SK-N-SH (cell line): Measurements from ENCODE around the gene TFF3. TPM values are rescaled to one million over a fixed set of nuclear protein-coding genes. Genes with fewer than 3 reads are reported as not detected.

ENCODE experiments used
- CTCF ChIA-PET: fragments of 300-600, 350-600 bp; formaldehyde crosslinking; extraction: SDS; loops from one replicate; lab custom pipeline; 2021; lab: Yijun Ruan, JAX
- POLR2A ChIA-PET: fragments of 350-600 bp; sonication (Branson Sonifier 250); formaldehyde crosslinking; extraction: SDS; loops from one replicate; lab custom pipeline; 2020; ENCODE audit warnings: antibody characterized with exemption, inconsistent platforms; lab: Yijun Ruan, JAX
- DNase-seq: peaks from one replicate; pipeline ENCODE4 v3.0.0; 2012
- H2AFZ ChIP-seq: fragments of 200-600 bp; sonication (generic); 2 replicates; pipeline ENCODE4 v1.8.1; 2016; ENCODE audit warnings: antibody characterized with exemption, mild to moderate bottlenecking, low read depth
- H3F3A ChIP-seq: fragments of 200-600 bp; sonication (generic); replicated peaks from 2 replicates; pipeline ENCODE3; 2016; ENCODE audit warnings: antibody characterized with exemption, mild to moderate bottlenecking; ENCODE audit not compliant: insufficient read depth
- H3K27ac ChIP-seq, 2 experiments: fragments of 200-500 bp in 1 of 2; fragments of 200-600 bp in 1 of 2; sonication (Bioruptor generic) in 1 of 2; sonication (generic), shearing (Covaris generic) in 1 of 2; 2 replicates each; pipeline versions ENCODE4 v1.5.1 to v1.6.1; 2014 to 2016; ENCODE audit warnings: low read depth in 2 of 2, inconsistent platforms in 1 of 2, low read length in 1 of 2, mild to moderate bottlenecking in 1 of 2, mixed read lengths in 1 of 2
- H3K27me3 ChIP-seq: fragments of 200-600 bp; sonication (generic), shearing (Covaris generic); 2 replicates; pipeline ENCODE4 v1.6.1; 2016; ENCODE audit warnings: mixed run types; ENCODE audit not compliant: insufficient read depth
- H3K36me3 ChIP-seq, 2 experiments: fragments of 200-500 bp in 1 of 2; fragments of 200-600 bp in 1 of 2; sonication (Bioruptor generic) in 1 of 2; sonication (generic) in 1 of 2; replicated peaks in 1 of 2; 2 replicates each; pipeline versions ENCODE3 to v1.5.1; 2014 to 2016; ENCODE audit warnings: low read length in 1 of 2, mild to moderate bottlenecking in 1 of 2; ENCODE audit not compliant: insufficient read depth in 2 of 2, control insufficient read depth in 1 of 2
- H3K4me1 ChIP-seq, 2 experiments: fragments of 200-500 bp in 1 of 2; fragments of 200-600 bp in 1 of 2; sonication (Bioruptor generic) in 1 of 2; sonication (generic), shearing (Covaris generic) in 1 of 2; 2 replicates each; pipeline versions ENCODE4 v1.5.1 to v1.6.1; 2014 to 2016; ENCODE audit warnings: low read depth in 1 of 2, low read length in 1 of 2, mixed run types in 1 of 2; ENCODE audit not compliant: insufficient read depth in 2 of 2, control insufficient read depth in 1 of 2
- H3K4me2 ChIP-seq: fragments of 200-600 bp; sonication (generic), shearing (Covaris generic); 2 replicates; pipeline ENCODE4 v1.6.1; 2017; ENCODE audit warnings: mixed run types
- H3K4me3 ChIP-seq, 2 experiments: fragments of 200-500 bp in 1 of 2; fragments of 200-600 bp in 1 of 2; sonication (Bioruptor generic) in 1 of 2; sonication (generic), shearing (Covaris generic) in 1 of 2; 2 replicates each; pipeline versions ENCODE4 v1.5.1 to v1.8.1; 2014 to 2016; ENCODE audit warnings: low read depth in 2 of 2, inconsistent platforms in 1 of 2, low read length in 1 of 2, mild to moderate bottlenecking in 1 of 2, mixed read lengths in 1 of 2, moderate library complexity in 1 of 2
- H3K79me2 ChIP-seq: fragments of 200-600 bp; sonication (generic); 2 replicates; pipeline ENCODE4 v1.8.1; 2017; ENCODE audit warnings: mild to moderate bottlenecking; ENCODE audit not compliant: insufficient read depth
- H3K9ac ChIP-seq: fragments of 200-600 bp; sonication (generic); 2 replicates; pipeline ENCODE4 v1.6.1; 2017; ENCODE audit warnings: mixed run types
- H3K9me2 ChIP-seq: fragments of 200-600 bp; sonication (generic); 2 replicates; pipeline ENCODE4 v1.6.1; 2017; ENCODE audit warnings: mixed run types
- H3K9me3 ChIP-seq: fragments of 200-600 bp; sonication (generic); 2 replicates; pipeline ENCODE4 v1.6.1; 2017; ENCODE audit warnings: mixed run types, mild to moderate bottlenecking, moderate library complexity
- H4K20me1 ChIP-seq: fragments of 200-600 bp; sonication (generic); 2 replicates; pipeline ENCODE4 v1.6.1; 2017; ENCODE audit warnings: mild to moderate bottlenecking, mixed run types; ENCODE audit not compliant: insufficient read depth
- EP300 ChIP-seq, 2 experiments: IDR thresholded peaks; 2 replicates each; pipeline versions ENCODE4 v1.4.0 to v1.6.1; 2012; ENCODE audit warnings: borderline replicate concordance in 1 of 2, low read depth in 1 of 2, low read length in 1 of 2
- FOXM1 ChIP-seq: IDR thresholded peaks from 2 replicates; pipeline ENCODE4 v1.4.0; 2012; ENCODE audit warnings: low read depth, mild to moderate bottlenecking
- GABPA ChIP-seq: IDR thresholded peaks from 2 replicates; pipeline ENCODE4 v1.4.0; 2012; ENCODE audit warnings: low read depth, mild to moderate bottlenecking
- IRF3 ChIP-seq: fragments of 150-350 bp; IDR thresholded peaks from 2 replicates; pipeline ENCODE4 v1.6.1; 2016; ENCODE audit warnings: mild to moderate bottlenecking, low read depth, low read length
- JUND ChIP-seq: IDR thresholded peaks from 2 replicates; pipeline ENCODE4 v1.4.0; 2012
- NRF1 ChIP-seq: IDR thresholded peaks from 2 replicates; pipeline ENCODE4 v1.6.1; 2012; ENCODE audit warnings: low read depth, mild to moderate bottlenecking, low read length
- PBX3 ChIP-seq: IDR thresholded peaks from 2 replicates; pipeline ENCODE4; 2012
- RAD21 ChIP-seq: IDR thresholded peaks from 2 replicates; pipeline ENCODE4 v1.6.1; 2012; ENCODE audit warnings: mild to moderate bottlenecking, low read length
- SIN3A ChIP-seq: IDR thresholded peaks from 2 replicates; pipeline ENCODE4 v1.6.1; 2012; ENCODE audit warnings: low read depth, mild to moderate bottlenecking, low read length, moderate library complexity, borderline replicate concordance
- ZBTB33 ChIP-seq: IDR thresholded peaks from 2 replicates; pipeline ENCODE4 v1.4.0; 2012; ENCODE audit warnings: low read depth, borderline replicate concordance
- WGBS: methylation state at CpG from one replicate; pipeline ENCODE4 v1.1.6; 2017; ENCODE audit warnings: low lambda C conversion rate; 5-methylcytosine and 5-hydroxymethylcytosine counted together
- polyA plus RNA-seq, 3 experiments: library from polyadenylated mRNA; depleted of rRNA; stranded (reverse); fragments of >200 nt; gene quantifications; 2 replicates each; pipeline ENCODE4 v1.2.3, GENCODE V29; 2012

The TFF3 gene
- polyA plus RNA-seq, 1 of the 3 experiments (the other 2 are of a cell fraction) = not detected

GRCh38 chr21:42363312-42363711 is 48.1 kb upstream of the TFF3 start:
- no peak for DNase-seq
- H3K27ac ChIP-seq = no peak overlapping the region
- no peaks in the 10 kb centered on the region for H3K9me3 ChIP-seq
- H3F3A ChIP-seq = no peaks in the 10 kb centered on the region
- ChIA-PET POLR2A (no interaction called here), CTCF (interaction anchor here (0.8 to 1.2 kb wide), 2 partner anchors 18 to 53 kb away, joined by 3 to 4 read pairs; no protein-coding TSS in a partner anchor)
- H4K20me1 ChIP-seq = no peaks in the 10 kb centered on the region
- H3K4me3 ChIP-seq = no peak overlapping the region
- H3K9ac ChIP-seq = no peak overlapping the region
- no peaks in the 10 kb centered on the region for H3K79me2 ChIP-seq
- no peaks in the 10 kb centered on the region for H3K27me3 ChIP-seq
- H2AFZ ChIP-seq = no peak overlapping the region
- H3K9me2 ChIP-seq = no peaks in the 10 kb centered on the region
- 33% methylated on average over 8 of the region's 8 CpGs for WGBS
- H3K4me1 ChIP-seq = no peaks in the 10 kb centered on the region
- no peak overlapping the region for H3K4me2 ChIP-seq
- no peaks in the 10 kb centered on the region for H3K36me3 ChIP-seq
- TF ChIP-seq FOXM1 (no peak), IRF3 (no peak)

GRCh38 chr21:42362700-42363099 is 47.5 kb upstream of the TFF3 start:
- Histone ChIP-seq H3K9me2 (no peaks in the 10 kb centered on the region), H3K27ac (no peak overlapping the region), H3K4me2 (no peak overlapping the region), H4K20me1 (no peaks in the 10 kb centered on the region), H3K4me3 (no peak overlapping the region), H3K4me1 (no peaks in the 10 kb centered on the region), H3K27me3 (no peaks in the 10 kb centered on the region), H3K9me3 (no peaks in the 10 kb centered on the region), H3K9ac (no peak overlapping the region), H3K79me2 (no peaks in the 10 kb centered on the region), H3F3A (no peaks in the 10 kb centered on the region), H2AFZ (no peak overlapping the region), H3K36me3 (no peaks in the 10 kb centered on the region)
- ChIA-PET CTCF (interaction anchor here (2.2 kb wide), 1 partner anchor 52 kb away, joined by 6 read pairs; no protein-coding TSS in a partner anchor), POLR2A (no interaction called here)
- TF ChIP-seq RAD21 = no peak
- no peak for TF ChIP-seq GABPA
- no peak for TF ChIP-seq FOXM1
- no peak for TF ChIP-seq PBX3
- TF ChIP-seq ZBTB33 = no peak
- no peak for TF ChIP-seq NRF1
- no peak for TF ChIP-seq SIN3A
- TF ChIP-seq JUND = no peak
- no peak for TF ChIP-seq EP300 (IDR thresholded peaks at IDR 0.05; ENCODE audit: borderline replicate concordance in 1 of 2, low read depth in 1 of 2, low read length in 1 of 2)
- no peak for DNase-seq
- 33% methylated on average over 9 of the region's 9 CpGs for WGBS
